Endothelial cell of umbilical vein (primary cell): ENCODE measurements around the gene KRTAP19-3. TPM values are rescaled to one million over a fixed set of nuclear protein-coding genes. Genes with fewer than 3 reads are reported as not detected.

Experiments
- BruUV-seq: library from RNA; stranded (reverse); fragments of 400-500 nt; replicated peaks from 2 replicates; lab custom pipeline; 2021; lab: Mats Ljungman, UMichigan
- CTCF ChIA-PET: fragments of 300-600, 350-600 bp; sonication (Branson Sonifier 250); formaldehyde crosslinking; loops from one replicate; lab custom pipeline; 2021; ENCODE audit warnings: antibody characterized with exemption, inconsistent platforms; lab: Charles Lee
- POLR2A ChIA-PET: fragments of 300-600, 350-600 bp; sonication (Branson Sonifier 250); formaldehyde crosslinking; loops from one replicate; lab custom pipeline; 2021; ENCODE audit warnings: antibody characterized with exemption, inconsistent platforms; lab: Charles Lee
- DNase-seq: peaks from one replicate; pipeline ENCODE4 v3.0.0-alpha.2; 2011; ENCODE audit warnings: low read depth, low spot score
- FAIRE-seq: peaks from 2 replicates; lab custom pipeline; 2011; peaks lifted over from hg19 to GRCh38; lab: Jason Lieb, UNC
- H2AFZ ChIP-seq: 2 replicates; pipeline ENCODE4 v1.6.0; 2012; ENCODE audit warnings: low read depth, low read length, control low read depth, inconsistent platforms
- H3K27ac ChIP-seq: 2 replicates; pipeline ENCODE4 v1.5.1; 2011; ENCODE audit warnings: low read depth, mild to moderate bottlenecking, control low read depth, low read length, moderate library complexity; ENCODE audit not compliant: insufficient read depth
- H3K27me3 ChIP-seq, 2 experiments: 2 replicates each; pipeline versions ENCODE4 v1.6.0 to v1.6.1; 2011; ENCODE audit warnings: low read length in 2 of 2, mixed read lengths in 1 of 2; ENCODE audit not compliant: control insufficient read depth in 2 of 2, insufficient read depth in 2 of 2
- H3K36me3 ChIP-seq, 2 experiments: 2 replicates in 1 of 2; 3 replicates in 1 of 2; pipeline ENCODE4 v1.5.1; 2011; ENCODE audit warnings: low read length in 2 of 2, mild to moderate bottlenecking in 1 of 2, moderate library complexity in 1 of 2; ENCODE audit not compliant: control insufficient read depth in 2 of 2, insufficient read depth in 2 of 2; ENCODE audit errors: extremely low read depth in 1 of 2
- H3K4me1 ChIP-seq: 3 replicates; pipeline ENCODE4 v1.5.1; 2011; ENCODE audit warnings: mild to moderate bottlenecking, low read length; ENCODE audit not compliant: control insufficient read depth, insufficient read depth; ENCODE audit errors: extremely low read depth
- H3K4me2 ChIP-seq: 2 replicates; pipeline ENCODE4 v1.6.1; 2011; ENCODE audit warnings: low read length, control low read depth, mixed read lengths; ENCODE audit not compliant: insufficient read depth
- H3K4me3 ChIP-seq, 3 experiments: fragments of 200-600 bp in 1 of 3; sonication (generic), shearing (Covaris generic) in 1 of 3; replicated peaks in 1 of 3; 2 replicates each; pipeline ENCODE4 v1.5.1; 2011 to 2016; ENCODE audit warnings: control low read depth in 3 of 3, low read length in 3 of 3, mild to moderate bottlenecking in 2 of 3, inconsistent platforms in 1 of 3, low read depth in 1 of 3, moderate library complexity in 1 of 3; ENCODE audit not compliant: insufficient read depth in 1 of 3
- H3K79me2 ChIP-seq: 2 replicates; pipeline ENCODE4 v1.6.0; 2012; ENCODE audit warnings: low read length, inconsistent platforms; ENCODE audit not compliant: control insufficient read depth, insufficient read depth
- H3K9ac ChIP-seq: replicated peaks from 2 replicates; pipeline ENCODE3; 2011; ENCODE audit warnings: low read length, control low read depth; ENCODE audit not compliant: insufficient read depth; ENCODE audit errors: extremely low read depth
- H3K9me1 ChIP-seq: replicated peaks from 3 replicates; pipeline ENCODE4 v1.6.0; 2011; ENCODE audit warnings: mild to moderate bottlenecking, low read length; ENCODE audit not compliant: control insufficient read depth, insufficient read depth; ENCODE audit errors: extremely low read depth
- H3K9me3 ChIP-seq: replicated peaks from 2 replicates; pipeline ENCODE4 v1.5.1; 2012; ENCODE audit warnings: low read length, inconsistent platforms; ENCODE audit not compliant: control insufficient read depth, insufficient read depth
- H4K20me1 ChIP-seq: replicated peaks from 2 replicates; pipeline ENCODE3; 2011; ENCODE audit warnings: mild to moderate bottlenecking, low read length; ENCODE audit not compliant: control insufficient read depth, insufficient read depth; ENCODE audit errors: extremely low read depth
- CTCF ChIP-seq, 2 donors: IDR thresholded peaks; 1 replicate in 1 of 2; 2 replicates in 1 of 2; pipeline ENCODE4 v1.5.1; 2011; ENCODE audit warnings: low read length in 2 of 2, mild to moderate bottlenecking in 2 of 2, moderate library complexity in 2 of 2, control low read depth in 1 of 2, inconsistent platforms in 1 of 2, low read depth in 1 of 2; ENCODE audit not compliant: insufficient read depth in 1 of 2; ENCODE audit errors: extremely low read depth in 1 of 2
- FOS ChIP-seq: IDR thresholded peaks from 2 replicates; pipeline ENCODE4 v1.6.1; 2011; ENCODE audit warnings: mild to moderate bottlenecking, low read length, moderate library complexity, borderline replicate concordance; ENCODE audit not compliant: insufficient read depth
- GATA2 ChIP-seq: IDR thresholded peaks from 2 replicates; pipeline ENCODE4 v1.7.0; 2011; ENCODE audit warnings: low read depth, mild to moderate bottlenecking, moderate library complexity, mixed read lengths, low read length; ENCODE audit not compliant: insufficient read length, insufficient read depth
- JUN ChIP-seq: IDR thresholded peaks from 2 replicates; pipeline ENCODE4 v1.6.1; 2011; ENCODE audit warnings: borderline replicate concordance, low read depth; ENCODE audit not compliant: insufficient read length, insufficient read depth
- MYC ChIP-seq: IDR thresholded peaks from one replicate; pipeline ENCODE4 v1.6.1; 2011; ENCODE audit warnings: mild to moderate bottlenecking, low read depth, low read length
- POLR2A ChIP-seq: IDR thresholded peaks from 2 replicates; pipeline ENCODE4 v1.6.1; 2012; ENCODE audit warnings: low read depth, mild to moderate bottlenecking, control low read depth, low read length
- POLR2AphosphoS5 ChIP-seq: IDR thresholded peaks from 2 replicates; pipeline ENCODE4 v1.6.1; 2012; ENCODE audit warnings: low read depth, mild to moderate bottlenecking, control low read depth, low read length, moderate library complexity; ENCODE audit not compliant: insufficient read depth
- dilution Hi-C: fragments of 300-500 bp; cut with MboI; formaldehyde crosslinking; loops from one replicate; pipeline ENCODE4 v1.15.0; 2019; ENCODE audit warnings: low sequenced_read_pairs; ENCODE audit not compliant: extremely low pct_ligation_motif_present
- intact Hi-C: fragments of 100-400 bp; cut with micrococcal nuclease; formaldehyde crosslinking; loops from one replicate; pipeline ENCODE4 v1.10.0; 2022
- polyA plus RNA-seq, 4 experiments: library from polyadenylated mRNA; depleted of rRNA in 3 of 4; stranded (reverse) in 3 of 4; unstranded in 1 of 4; fragments of >200 nt; gene quantifications; 2 replicates each; pipeline versions ENCODE4 v1.2.1 to v1.2.3, GENCODE V29; 2011 to 2012; ENCODE audit warnings: missing spikeins in 1 of 4
- total RNA-seq: library from RNA; stranded (reverse); gene quantifications from 2 replicates; pipeline ENCODE4 v1.2.3, GENCODE V29; 2021
- TF ChIP-seq, protein P1 (sequence below): IDR thresholded peaks from 2 replicates; pipeline ENCODE4 v1.6.1; 2011; ENCODE audit not compliant: insufficient read depth, insufficient read length

KRTAP19-3 gene
- total and polyA plus RNA-seq, 2 donors (not counting 3 experiments of a cell fraction or from before 2014, with no cell fraction given) = not detected

DNA sequence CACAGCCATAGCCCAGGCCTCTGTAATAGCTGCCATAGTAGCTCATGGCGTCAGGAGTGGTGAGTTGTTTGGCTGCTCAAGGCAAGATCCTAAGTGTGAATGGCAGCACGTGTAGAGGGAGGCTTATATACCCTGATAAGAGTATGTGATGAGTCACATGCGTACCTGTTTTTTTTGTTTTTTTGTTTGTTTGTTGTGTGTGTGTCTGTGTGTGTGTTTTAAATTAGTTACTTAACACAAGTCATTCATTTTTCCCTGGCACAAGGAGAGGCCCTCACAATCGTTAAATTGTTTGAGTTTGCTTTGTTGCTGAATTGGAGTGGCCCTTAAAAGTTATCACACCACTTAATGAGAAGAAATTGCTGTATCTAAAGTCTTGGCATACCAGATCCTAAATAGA is 5.3 kb upstream of the KRTAP19-3 start, which contains the start of gene KRTAP19-4:
TSS of gene KRTAP19-4 (minus strand) at position 101 of the 400 bp plus-strand sequence. CDS start at position 46, 55 bp downstream.
- no peak for FAIRE-seq
- H3K27me3 ChIP-seq = no peaks in the 10 kb centered on the region
- H3K4me1 ChIP-seq = no peaks in the 10 kb centered on the region
- H3K9me1 ChIP-seq = no peaks in the 10 kb centered on the region
- H3K9ac ChIP-seq = no peak within 1 kb of the TSS
- H3K79me2 ChIP-seq = no peaks in the 10 kb centered on the region
- H3K36me3 ChIP-seq = no peaks in the 10 kb centered on the region
- ChIA-PET CTCF (no interaction called here), POLR2A (no interaction called here)
- H3K9me3 ChIP-seq = peaks cover 4% of the 10 kb centered on the region
- BruUV-seq = no TSS peak
- no peaks in the 10 kb centered on the region for H4K20me1 ChIP-seq
- H3K4me2 ChIP-seq = no peak within 1 kb of the TSS
- no peak within 1 kb of the TSS for H2AFZ ChIP-seq
- dilution Hi-C loops (no loop called here), intact Hi-C loops (no loop called here)
- TF ChIP-seq POLR2AphosphoS5 = no peak
- no peak for TF ChIP-seq GATA2
- TF ChIP-seq FOS = no peak
- TF ChIP-seq POLR2A = no peak
- TF ChIP-seq, protein P1, sequence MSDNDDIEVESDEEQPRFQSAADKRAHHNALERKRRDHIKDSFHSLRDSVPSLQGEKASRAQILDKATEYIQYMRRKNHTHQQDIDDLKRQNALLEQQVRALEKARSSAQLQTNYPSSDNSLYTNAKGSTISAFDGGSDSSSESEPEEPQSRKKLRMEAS = no peak
- no peak for TF ChIP-seq MYC
- no peak within 1 kb of the TSS for H3K4me3 ChIP-seq
- H3K27ac ChIP-seq = no peak within 1 kb of the TSS
- DNase-seq = no peak

DNA sequence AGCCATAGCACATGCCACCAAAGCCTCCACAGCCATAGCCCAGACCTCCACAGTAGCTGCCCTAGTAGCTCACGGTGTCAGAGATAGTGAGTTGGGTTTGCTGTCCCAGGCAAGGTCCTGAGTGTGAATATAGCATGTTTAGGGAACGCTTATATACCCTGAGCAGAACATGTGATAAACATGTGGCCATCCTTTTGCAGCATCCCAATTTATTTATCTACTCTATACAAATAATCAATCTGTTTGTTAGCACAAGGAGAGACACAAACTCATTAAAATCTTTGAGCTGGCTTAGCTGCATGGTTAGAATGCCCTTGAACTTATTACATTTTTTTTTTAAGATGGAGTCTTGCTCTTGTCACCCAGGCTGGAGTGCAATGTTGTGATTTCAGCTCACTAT is 4.5 kb downstream of the KRTAP19-3 start, which contains the start of gene KRTAP19-2:
TSS of gene KRTAP19-2 (minus strand) at position 101 of the 400 bp plus-strand sequence. CDS start at position 13, 88 bp downstream.
- Histone ChIP-seq H3K36me3 (no peaks in the 10 kb centered on the region), H4K20me1 (no peaks in the 10 kb centered on the region), H3K9me3 (peaks cover 4% of the 10 kb centered on the region), H3K27me3 (no peaks in the 10 kb centered on the region), H3K4me2 (no peak within 1 kb of the TSS), H3K79me2 (no peaks in the 10 kb centered on the region), H3K27ac (no peak within 1 kb of the TSS), H3K9me1 (no peaks in the 10 kb centered on the region), H3K4me1 (no peaks in the 10 kb centered on the region), H2AFZ (no peak within 1 kb of the TSS), H3K9ac (no peak within 1 kb of the TSS), H3K4me3 (no peak within 1 kb of the TSS)
- FAIRE-seq = no peak
- ChIA-PET POLR2A (interaction anchor here (0.6 kb wide), 1 partner anchor 268 kb away, joined by 3 read pairs; no protein-coding TSS in a partner anchor), CTCF (no interaction called here)
- no peak for DNase-seq
- no TSS peak for BruUV-seq
- dilution Hi-C loops (no loop called here), intact Hi-C loops (no loop called here)
- no peak for TF ChIP-seq POLR2AphosphoS5
- TF ChIP-seq FOS = no peak
- no peak for TF ChIP-seq JUN
- no peak for TF ChIP-seq CTCF (IDR thresholded peaks at IDR 0.05; ENCODE audit: extremely low read depth in 1 of 2, insufficient read depth in 1 of 2, low read depth in 1 of 2, low read length in 2 of 2)
